WTC11 (cell line): ENCODE data around the gene ZBTB20.

Source experiments
- JUN ChIP-seq: sonication (generic); formaldehyde crosslinking; IDR thresholded peaks from 2 replicates; pipeline ENCODE4 v1.8.0; 2023; ENCODE audit warnings: mild to moderate bottlenecking, missing genetic modification reagents
- NR3C1 ChIP-seq: sonication (generic); formaldehyde crosslinking; conservative IDR thresholded peaks from 2 replicates; pipeline ENCODE4 v1.8.1; 2023; ENCODE audit warnings: low read depth, mild to moderate bottlenecking, missing genetic modification reagents
- SMAD3 ChIP-seq: sonication (generic); formaldehyde crosslinking; IDR thresholded peaks from 2 replicates; pipeline ENCODE4 v1.8.0; 2022; ENCODE audit warnings: missing genetic modification reagents, mild to moderate bottlenecking, borderline replicate concordance
- TF ChIP-seq, protein P1 (sequence below): sonication (generic); formaldehyde crosslinking; IDR thresholded peaks from 2 replicates; pipeline ENCODE4 v1.8.1; 2023; ENCODE audit warnings: mild to moderate bottlenecking, missing genetic modification reagents
- TF ChIP-seq, protein P2 (sequence below): fragments of 200-600 bp; IDR thresholded peaks from 2 replicates; pipeline ENCODE4 v1.8.0; 2022; ENCODE audit warnings: antibody characterized with exemption

DNA sequence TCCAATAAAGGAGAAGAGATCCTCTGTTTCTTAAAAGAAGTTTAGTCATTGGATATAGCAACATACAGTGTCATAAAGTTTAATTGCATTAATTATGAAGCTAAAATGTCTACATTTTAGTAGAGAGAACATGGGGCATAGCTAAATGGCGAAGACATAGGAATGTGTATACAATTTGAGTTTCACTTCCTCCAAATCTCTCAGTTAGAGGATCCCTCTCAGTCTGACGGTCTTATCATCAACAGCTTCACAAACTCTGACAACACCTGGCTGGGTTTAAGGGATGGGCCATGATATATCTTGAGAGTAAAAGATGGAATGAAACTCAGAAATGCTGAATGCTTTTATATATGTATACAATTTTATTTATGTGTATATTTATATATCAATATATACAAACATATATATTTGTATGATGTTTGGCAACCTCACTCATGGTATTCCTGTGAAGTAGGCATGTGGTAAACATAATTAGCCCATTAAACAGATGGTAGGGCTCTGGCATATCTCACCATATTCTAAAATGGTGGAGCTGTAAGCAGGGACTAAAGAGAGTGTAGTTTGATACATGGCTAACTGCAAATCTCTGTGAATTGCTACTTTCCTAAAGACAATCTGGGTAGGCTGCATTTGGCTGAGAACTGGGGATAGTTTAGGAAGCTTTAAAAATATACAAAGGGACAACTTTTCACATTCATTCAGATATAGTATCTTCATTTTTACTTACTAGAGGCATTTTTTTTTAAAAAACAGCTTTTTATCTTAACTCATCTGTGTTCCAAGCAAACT, 741.7 kb downstream of the ZBTB20 start:
- no peak for TF ChIP-seq SMAD3 (CRISPR knock-in tag)
- no peak for TF ChIP-seq JUN
- TF ChIP-seq, protein P1, sequence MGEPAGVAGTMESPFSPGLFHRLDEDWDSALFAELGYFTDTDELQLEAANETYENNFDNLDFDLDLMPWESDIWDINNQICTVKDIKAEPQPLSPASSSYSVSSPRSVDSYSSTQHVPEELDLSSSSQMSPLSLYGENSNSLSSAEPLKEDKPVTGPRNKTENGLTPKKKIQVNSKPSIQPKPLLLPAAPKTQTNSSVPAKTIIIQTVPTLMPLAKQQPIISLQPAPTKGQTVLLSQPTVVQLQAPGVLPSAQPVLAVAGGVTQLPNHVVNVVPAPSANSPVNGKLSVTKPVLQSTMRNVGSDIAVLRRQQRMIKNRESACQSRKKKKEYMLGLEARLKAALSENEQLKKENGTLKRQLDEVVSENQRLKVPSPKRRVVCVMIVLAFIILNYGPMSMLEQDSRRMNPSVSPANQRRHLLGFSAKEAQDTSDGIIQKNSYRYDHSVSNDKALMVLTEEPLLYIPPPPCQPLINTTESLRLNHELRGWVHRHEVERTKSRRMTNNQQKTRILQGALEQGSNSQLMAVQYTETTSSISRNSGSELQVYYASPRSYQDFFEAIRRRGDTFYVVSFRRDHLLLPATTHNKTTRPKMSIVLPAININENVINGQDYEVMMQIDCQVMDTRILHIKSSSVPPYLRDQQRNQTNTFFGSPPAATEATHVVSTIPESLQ (CRISPR knock-in tag) = no peak
- TF ChIP-seq, protein P2, sequence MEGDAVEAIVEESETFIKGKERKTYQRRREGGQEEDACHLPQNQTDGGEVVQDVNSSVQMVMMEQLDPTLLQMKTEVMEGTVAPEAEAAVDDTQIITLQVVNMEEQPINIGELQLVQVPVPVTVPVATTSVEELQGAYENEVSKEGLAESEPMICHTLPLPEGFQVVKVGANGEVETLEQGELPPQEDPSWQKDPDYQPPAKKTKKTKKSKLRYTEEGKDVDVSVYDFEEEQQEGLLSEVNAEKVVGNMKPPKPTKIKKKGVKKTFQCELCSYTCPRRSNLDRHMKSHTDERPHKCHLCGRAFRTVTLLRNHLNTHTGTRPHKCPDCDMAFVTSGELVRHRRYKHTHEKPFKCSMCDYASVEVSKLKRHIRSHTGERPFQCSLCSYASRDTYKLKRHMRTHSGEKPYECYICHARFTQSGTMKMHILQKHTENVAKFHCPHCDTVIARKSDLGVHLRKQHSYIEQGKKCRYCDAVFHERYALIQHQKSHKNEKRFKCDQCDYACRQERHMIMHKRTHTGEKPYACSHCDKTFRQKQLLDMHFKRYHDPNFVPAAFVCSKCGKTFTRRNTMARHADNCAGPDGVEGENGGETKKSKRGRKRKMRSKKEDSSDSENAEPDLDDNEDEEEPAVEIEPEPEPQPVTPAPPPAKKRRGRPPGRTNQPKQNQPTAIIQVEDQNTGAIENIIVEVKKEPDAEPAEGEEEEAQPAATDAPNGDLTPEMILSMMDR = no peak
- TF ChIP-seq NR3C1 (CRISPR knock-in tag) = no peak
